ENCODE results near the gene RAVER2. TPM values are rescaled to one million over a fixed set of nuclear protein-coding genes. Genes with fewer than 3 reads are reported as not detected.
"Not testable (repeated sequence)": the region's sequence is repeated elsewhere in the genome, so short reads cannot be mapped to it uniquely, and the experiment has no call there.

RAVER2 gene
- total RNA-seq, 1 donor from 2014 or later: 22.9 TPM

- DNase-seq: not testable (repeated sequence)
These were observed 75.7 kb downstream of the RAVER2 start for GRCh38 chr1:64820572-64820971.

GRCh38 chr1:64822621-64823020 lies 77.7 kb downstream of the RAVER2 start:
- DNase-seq: no peak

DNA sequence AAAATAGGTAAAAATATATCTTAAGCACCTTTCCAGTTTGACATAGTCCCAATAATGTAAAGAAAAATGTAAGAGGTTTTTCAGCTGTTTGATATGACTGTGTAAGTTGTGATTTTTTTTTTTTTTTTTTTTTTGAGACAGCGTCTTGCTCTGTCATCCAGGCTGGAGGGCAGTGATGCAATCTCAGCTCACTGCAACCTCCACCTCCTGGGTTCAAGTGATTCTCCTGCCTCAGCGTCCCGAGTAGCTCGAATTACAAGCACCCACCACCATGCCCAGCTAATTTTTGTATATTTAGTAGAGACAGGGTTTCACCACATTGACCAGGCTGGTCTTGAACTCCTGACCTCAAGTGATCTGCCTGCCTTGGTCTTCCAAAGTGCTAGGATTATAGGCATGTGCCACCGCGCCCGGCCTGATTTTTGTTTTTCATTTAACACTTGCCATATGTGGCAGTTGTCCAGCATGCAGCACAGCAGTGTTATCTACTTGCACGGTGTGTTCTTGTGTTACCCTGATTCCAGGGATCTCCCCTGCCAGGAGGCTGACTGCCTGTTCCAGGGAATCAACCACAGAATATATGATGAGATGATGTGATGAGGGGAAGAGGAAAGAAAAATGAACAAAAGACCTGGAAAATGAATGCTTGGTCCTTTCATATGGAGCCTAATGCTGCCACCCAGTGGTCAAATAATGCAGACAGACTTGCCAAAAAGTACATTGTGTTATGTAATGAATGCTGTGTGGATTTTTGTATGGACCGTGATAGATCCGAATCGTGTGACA lies 79.0 kb downstream of the RAVER2 start:
- DNase-seq: peak; percentile 37

GRCh38 chr1:64826991-64827390 lies 82.1 kb downstream of the RAVER2 start:
- DNase-seq: no peak

DNA sequence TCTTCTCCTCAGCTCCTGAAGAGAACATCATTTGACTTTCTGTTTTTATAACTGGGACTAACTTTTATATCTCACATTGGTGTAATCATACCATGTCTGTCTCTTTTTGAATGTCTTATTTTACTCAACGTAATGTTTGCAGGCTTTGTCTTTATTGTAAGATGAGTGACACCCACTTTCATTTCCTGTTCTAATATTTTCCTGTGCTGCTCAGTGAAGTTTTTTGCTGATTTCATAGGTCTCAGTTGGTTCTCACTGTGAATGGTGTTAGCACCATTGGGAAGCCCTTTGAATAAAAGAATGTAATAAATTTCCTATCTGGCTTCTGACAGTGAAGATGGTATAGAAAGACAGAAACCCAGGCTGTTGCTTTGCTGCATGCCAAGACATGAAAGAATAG lies 84.0 kb downstream of the RAVER2 start:
- DNase-seq: no peak

- no peak for DNase-seq
These were observed 84.6 kb downstream of the RAVER2 start for GRCh38 chr1:64829411-64830029.

GRCh38 chr1:64830030-64830651 lies 85.3 kb downstream of the RAVER2 start:
- DNase-seq: no peak

GRCh38 chr1:64834734-64835133 lies 89.9 kb downstream of the RAVER2 start:
- DNase-seq: no peak

GRCh38 chr1:64836802-64837201 lies 91.9 kb downstream of the RAVER2 start:
- DNase-seq: no peak

- no peak for DNase-seq
These were observed 93.6 kb downstream of the RAVER2 start for GRCh38 chr1:64838486-64838885.

GRCh38 chr1:64839261-64839660 lies 94.4 kb downstream of the RAVER2 start:
- no peak for DNase-seq

DNA sequence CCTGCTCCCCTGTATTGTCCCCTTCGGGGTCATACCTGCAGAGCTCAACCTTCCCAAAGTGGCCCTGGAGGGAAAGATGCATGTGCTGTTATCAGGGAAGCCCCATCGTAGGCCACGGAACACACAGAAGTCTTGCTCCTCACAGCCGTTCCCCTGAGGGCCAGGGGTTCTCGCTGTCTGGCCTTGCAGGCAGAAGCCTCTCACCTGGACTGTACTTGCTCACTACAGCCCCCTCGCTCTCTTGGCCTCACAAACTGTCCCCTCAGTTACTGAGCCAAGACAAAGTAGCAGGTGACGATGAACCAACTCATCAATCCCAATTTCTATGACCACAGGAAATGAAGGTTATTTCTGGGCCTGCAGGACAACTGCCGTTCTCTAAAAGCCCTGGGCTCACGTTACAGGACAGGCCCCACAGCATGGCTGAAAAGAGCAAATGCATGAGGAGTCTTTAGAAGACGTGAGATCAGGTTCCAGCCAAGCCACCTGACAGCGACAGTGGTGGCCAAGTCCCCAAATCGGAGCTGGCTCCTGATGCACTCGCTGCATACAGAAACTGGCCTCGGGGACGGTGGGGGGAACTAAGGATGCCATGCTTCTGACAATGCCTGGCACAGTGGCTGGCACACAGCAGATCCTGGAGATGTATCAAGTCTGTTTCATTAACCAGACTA lies 95.0 kb downstream of the RAVER2 start:
- DNase-seq: no peak

DNA sequence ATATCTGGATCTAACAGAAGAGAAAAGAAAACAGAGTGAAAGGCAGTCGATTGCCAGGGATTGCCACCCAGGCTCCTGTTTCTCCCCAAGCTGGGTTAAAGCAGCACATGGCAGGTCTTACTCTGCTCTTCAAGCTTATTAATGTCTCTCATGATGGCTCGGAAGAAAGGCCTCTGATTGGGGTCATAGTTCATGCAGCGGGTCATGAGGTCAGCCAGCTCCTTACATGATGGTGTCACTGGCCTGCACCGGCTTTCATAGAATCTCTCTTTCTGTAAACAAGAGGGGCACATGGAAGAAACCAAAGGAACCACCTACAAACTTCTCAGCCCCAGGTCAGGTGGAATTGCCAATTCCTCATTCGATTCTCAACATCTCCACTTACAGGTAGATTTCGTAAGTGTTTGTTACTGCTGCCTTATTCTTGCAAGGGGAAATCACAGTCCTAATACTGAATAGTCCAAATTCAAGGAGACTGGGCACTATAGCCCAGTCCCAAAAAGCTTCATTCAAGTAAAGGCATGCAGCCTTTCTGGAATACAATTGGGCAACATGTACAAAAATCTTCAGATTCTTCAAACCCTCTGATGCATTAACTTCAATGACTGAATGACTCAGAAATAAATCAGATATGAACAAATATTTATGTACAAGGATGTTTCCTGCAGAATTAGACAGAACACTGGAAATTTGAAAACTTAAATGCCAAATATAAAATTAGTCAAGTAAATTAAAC lies 96.6 kb downstream of the RAVER2 start:
- DNase-seq: no peak

DNA sequence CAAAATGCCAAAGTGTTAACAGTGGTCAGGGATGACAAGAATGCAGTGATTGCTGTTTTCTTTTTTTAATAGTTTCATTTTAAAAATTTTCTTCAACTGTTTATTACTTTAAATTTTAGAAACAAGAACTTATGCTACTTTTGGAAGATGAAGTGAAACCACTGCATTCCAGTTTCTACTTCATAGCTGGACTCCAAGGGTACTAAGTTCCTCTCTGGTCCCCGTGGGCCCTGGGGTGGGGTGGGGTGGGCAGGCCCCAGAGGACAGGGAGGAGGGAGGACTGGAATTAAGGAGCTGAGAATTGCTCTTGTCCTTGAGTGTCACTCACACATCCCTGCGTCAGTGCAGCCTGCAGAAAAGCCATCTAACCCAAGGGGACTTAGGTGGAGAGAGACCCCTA lies 97.3 kb downstream of the RAVER2 start:
- no peak for DNase-seq

DNA sequence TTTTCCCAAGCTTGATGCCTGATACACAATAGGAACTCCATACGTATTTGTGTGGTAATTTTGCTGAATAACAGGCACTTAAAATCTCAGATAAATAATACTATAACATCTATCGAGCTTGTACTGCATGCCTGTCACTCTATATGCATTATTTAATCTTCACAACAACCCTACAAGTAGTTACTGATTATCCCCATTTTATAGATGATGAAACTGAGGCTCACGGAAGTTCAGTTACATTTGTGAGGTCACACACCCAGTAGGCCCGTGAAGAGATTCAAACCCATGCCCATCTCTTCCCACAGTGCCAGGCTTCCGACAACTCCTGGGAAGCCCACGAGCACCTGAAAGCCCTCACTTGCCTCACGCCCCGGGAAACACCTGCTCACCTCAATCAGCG lies 98.8 kb downstream of the RAVER2 start:
- no peak for DNase-seq

DNA sequence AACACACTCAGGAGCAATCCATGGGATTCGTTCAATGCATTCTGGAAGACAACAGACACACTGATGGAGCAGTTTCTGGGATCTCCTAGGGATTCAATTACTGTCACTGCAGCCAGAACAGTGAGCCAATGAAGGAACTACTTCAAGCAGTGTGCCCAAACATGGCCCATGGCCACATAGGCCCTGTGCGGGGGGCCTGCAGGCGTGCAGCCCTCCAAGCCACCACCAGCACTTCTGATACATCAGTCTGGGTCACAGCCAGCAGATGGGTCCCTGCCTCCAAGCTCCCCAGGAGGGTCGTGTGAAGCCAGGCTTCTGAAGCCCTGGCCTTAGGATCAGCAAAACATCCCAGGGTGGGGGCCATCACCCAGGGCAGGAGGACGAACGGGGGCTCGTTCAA lies 99.3 kb downstream of the RAVER2 start:
- no peak for DNase-seq

DNA sequence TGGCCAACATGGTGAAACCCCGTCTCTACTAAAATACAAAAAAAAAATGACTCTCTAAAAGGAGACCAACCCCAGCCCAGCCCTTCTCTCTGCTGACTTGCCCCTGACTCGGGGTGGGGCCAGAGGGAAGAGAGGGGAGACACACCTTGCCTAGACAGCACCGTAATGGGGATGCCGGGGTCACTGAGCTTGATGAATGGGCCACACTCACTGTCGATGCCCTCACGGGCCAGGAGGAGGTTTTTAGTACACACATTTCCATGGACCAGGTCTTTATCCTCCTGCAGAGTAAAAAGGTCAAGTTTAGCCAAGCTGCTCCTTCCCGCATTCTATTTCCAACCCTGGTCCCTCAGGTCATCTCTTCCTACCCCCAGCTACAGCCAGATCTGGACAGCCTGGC lies 99.7 kb downstream of the RAVER2 start:
- DNase-seq: no peak

- no peak for DNase-seq
These were observed 101.1 kb downstream of the RAVER2 start for GRCh38 chr1:64845831-64846425.

- DNase-seq: no peak
These were observed 101.9 kb downstream of the RAVER2 start for GRCh38 chr1:64846573-64847430.

DNA sequence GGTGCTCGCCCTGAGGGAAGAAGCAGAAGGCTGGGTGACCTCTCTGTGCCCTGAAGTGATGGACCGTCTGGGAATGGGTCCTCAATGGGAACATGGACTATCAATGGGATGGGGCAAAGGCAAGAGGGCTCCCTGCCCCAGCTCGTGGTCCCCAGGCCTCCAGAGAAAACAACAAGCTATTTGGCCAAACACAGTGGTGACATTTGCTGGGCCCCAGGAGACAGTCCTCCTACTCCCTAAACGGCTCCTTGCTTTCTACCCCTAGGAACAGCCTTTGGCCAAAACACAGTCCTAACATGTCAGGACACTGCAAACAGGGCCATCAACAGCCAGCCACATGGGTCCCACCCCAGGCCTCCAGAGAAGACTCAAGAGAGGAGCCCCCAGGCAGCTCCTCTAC lies 102.8 kb downstream of the RAVER2 start:
- DNase-seq: no peak

GRCh38 chr1:64848136-64848535 lies 103.3 kb downstream of the RAVER2 start:
- DNase-seq: no peak

Data from occipital lobe (tissue), 2 donors.